ENCODE results near the gene BTBD9.

The BTBD9 gene

GRCh38 chr6:38498805-38499445, 140.8 kb downstream of the BTBD9 start:
- no peak for DNase-seq (ENCODE audit: low read depth)
- H3K4me3 ChIP-seq (ENCODE audit: low read depth, low read length), result no peak overlapping the region
- in situ Hi-C loops (cut with HindIII; ENCODE audit: low sequenced_read_pairs), result no loop called here
- TF ChIP-seq CTCF (IDR thresholded peaks at IDR 0.05; ENCODE audit: low read depth, low read length, missing control alignments), result no peak

- no peak for DNase-seq (ENCODE audit: low read depth)
- in situ Hi-C loops (cut with HindIII; ENCODE audit: low sequenced_read_pairs), result no loop called here
- H3K4me3 ChIP-seq (ENCODE audit: low read depth, low read length), result no peak overlapping the region
- no peak for TF ChIP-seq CTCF (IDR thresholded peaks at IDR 0.05; ENCODE audit: low read depth, low read length, missing control alignments)
Measured at GRCh38 chr6:38498085-38498484, 141.6 kb downstream of the BTBD9 start.

GRCh38 chr6:38497546-38497945, 142.2 kb downstream of the BTBD9 start:
- DNase-seq (ENCODE audit: low read depth), result no peak
- H3K4me3 ChIP-seq (ENCODE audit: low read depth, low read length), result no peak overlapping the region
- in situ Hi-C loops (cut with HindIII; ENCODE audit: low sequenced_read_pairs), result no loop called here
- no peak for TF ChIP-seq CTCF (IDR thresholded peaks at IDR 0.05; ENCODE audit: low read depth, low read length, missing control alignments)

- no peak for DNase-seq (ENCODE audit: low read depth)
- in situ Hi-C loops (cut with HindIII; ENCODE audit: low sequenced_read_pairs), result no loop called here
- no peak for TF ChIP-seq CTCF (IDR thresholded peaks at IDR 0.05; ENCODE audit: low read depth, low read length, missing control alignments)
- H3K4me3 ChIP-seq (ENCODE audit: low read depth, low read length), result no peak overlapping the region
Measured at GRCh38 chr6:38495922-38496635, 143.7 kb downstream of the BTBD9 start.

GRCh38 chr6:38495518-38495917, 144.2 kb downstream of the BTBD9 start:
- in situ Hi-C loops (cut with HindIII; ENCODE audit: low sequenced_read_pairs), result no loop called here
- DNase-seq (ENCODE audit: low read depth), result no peak
- no peak overlapping the region for H3K4me3 ChIP-seq (ENCODE audit: low read depth, low read length)
- no peak for TF ChIP-seq CTCF (IDR thresholded peaks at IDR 0.05; ENCODE audit: low read depth, low read length, missing control alignments)

GRCh38 chr6:38493931-38494547, 145.7 kb downstream of the BTBD9 start:
- no peak overlapping the region for H3K4me3 ChIP-seq (ENCODE audit: low read depth, low read length)
- peak; percentile 74 for TF ChIP-seq CTCF (IDR thresholded peaks at IDR 0.05; ENCODE audit: low read depth, low read length, missing control alignments)
- in situ Hi-C loops (cut with HindIII; ENCODE audit: low sequenced_read_pairs), result no loop called here
- DNase-seq (ENCODE audit: low read depth), result peak; percentile 76
